HCT116 (cell line): Measurements from ENCODE around the gene AUTS2. TPM values are rescaled to one million over a fixed set of nuclear protein-coding genes. Genes with fewer than 3 reads are reported as not detected.

ENCODE experiments used
- ATAC-seq: fragments of 200-7000 bp; cut with Tn5 transposase; 2 replicates; pipeline ENCODE4 v1.9.1; 2020; ENCODE audit warnings: mild to moderate bottlenecking, moderate library complexity
- BruUV-seq: library from RNA; stranded (reverse); fragments of 400-500 nt; replicated peaks from 2 replicates; lab custom pipeline; 2021; lab: Mats Ljungman, UMichigan
- CTCF ChIA-PET: fragments of 300-600 bp; sonication (Branson Sonifier 250); formaldehyde crosslinking; loops from one replicate; lab custom pipeline; 2021; ENCODE audit warnings: antibody characterized with exemption; lab: Charles Lee
- POLR2A ChIA-PET: fragments of 300-600, 350-600 bp; sonication (Branson Sonifier 250); formaldehyde crosslinking; loops from one replicate; lab custom pipeline; 2021; ENCODE audit warnings: antibody characterized with exemption; lab: Charles Lee
- RAD21 ChIA-PET, 2 experiments: fragments of 300-600 bp; sonication (Branson Sonifier 250); formaldehyde crosslinking; loops; one replicate each; lab custom pipeline; 2023; ENCODE audit warnings: low total read pairs in 2 of 2; ENCODE audit not compliant: uncharacterized antibody in 2 of 2, unreplicated experiment in 2 of 2, low non-redundant PET in 1 of 2; lab: Charles Lee
- DNase-seq: peaks from one replicate; pipeline ENCODE4 v3.0.0-alpha.2; 2010; ENCODE audit warnings: low read depth, low spot score
- H2AFZ ChIP-seq: fragments of 200-600 bp; shearing (Covaris generic), sonication (generic); 2 replicates; pipeline ENCODE4 v1.6.1; 2017; ENCODE audit warnings: low read depth, mixed run types, mixed read lengths, antibody characterized with exemption, low read length; ENCODE audit not compliant: poor library complexity, severe bottlenecking
- H3K27ac ChIP-seq: 2 replicates; pipeline ENCODE4 v1.5.1; 2012; ENCODE audit warnings: low read depth, low read length
- H3K27me3 ChIP-seq: fragments of 200-600 bp; sonication (generic); 2 replicates; pipeline ENCODE4 v1.6.1; 2016; ENCODE audit warnings: mixed run types, low read length, mixed read lengths; ENCODE audit not compliant: insufficient read depth
- H3K36me3 ChIP-seq, 2 experiments: fragments of 200-500 bp in 1 of 2; fragments of 200-600 bp in 1 of 2; sonication (Bioruptor generic) in 1 of 2; sonication (generic) in 1 of 2; 2 replicates each; pipeline versions ENCODE4 v1.5.1 to v1.6.1; 2014 to 2016; ENCODE audit warnings: low read length in 2 of 2, inconsistent platforms in 1 of 2, mixed read lengths in 1 of 2, mixed run types in 1 of 2; ENCODE audit not compliant: insufficient read depth in 2 of 2, control insufficient read depth in 1 of 2
- H3K4me1 ChIP-seq, 2 experiments: fragments of 200-600 bp in 1 of 2; sonication (generic) in 1 of 2; 2 replicates each; pipeline versions ENCODE4 v1.5.1 to v1.6.1; 2012 to 2017; ENCODE audit warnings: low read length in 2 of 2, inconsistent platforms in 1 of 2, mild to moderate bottlenecking in 1 of 2, mixed read lengths in 1 of 2, mixed run types in 1 of 2, moderate library complexity in 1 of 2; ENCODE audit not compliant: insufficient read depth in 2 of 2, control insufficient read depth in 1 of 2
- H3K4me2 ChIP-seq: fragments of 200-600 bp; sonication (generic); 2 replicates; pipeline ENCODE4 v1.6.1; 2017; ENCODE audit warnings: mixed run types, low read length, mixed read lengths
- H3K4me3 ChIP-seq, 2 experiments: fragments of 200-600 bp in 1 of 2; sonication (generic) in 1 of 2; replicated peaks in 1 of 2; 2 replicates each; pipeline ENCODE4 v1.5.1; 2011 to 2016; ENCODE audit warnings: low read length in 2 of 2, control low read depth in 1 of 2, low read depth in 1 of 2, mild to moderate bottlenecking in 1 of 2, mixed read lengths in 1 of 2, mixed run types in 1 of 2
- H3K79me2 ChIP-seq: fragments of 200-600 bp; sonication (generic); 2 replicates; pipeline ENCODE4 v1.6.1; 2017; ENCODE audit warnings: mild to moderate bottlenecking, mixed run types, low read length, moderate library complexity, mixed read lengths; ENCODE audit not compliant: insufficient read depth
- H3K9ac ChIP-seq: fragments of 200-600 bp; sonication (generic); 2 replicates; pipeline ENCODE4 v1.6.1; 2016; ENCODE audit warnings: low read length, mixed read lengths
- H3K9me2 ChIP-seq: fragments of 200-600 bp; sonication (generic), shearing (Covaris generic); 2 replicates; pipeline ENCODE4 v1.6.1; 2017; ENCODE audit warnings: mixed run types, mild to moderate bottlenecking, moderate library complexity; ENCODE audit not compliant: insufficient read depth
- H3K9me3 ChIP-seq, 2 experiments: fragments of 200-500 bp in 1 of 2; fragments of 200-600 bp in 1 of 2; sonication (Bioruptor generic) in 1 of 2; sonication (generic) in 1 of 2; 2 replicates each; pipeline ENCODE4 v1.6.1; 2014 to 2017; ENCODE audit warnings: low read length in 2 of 2, mixed read lengths in 2 of 2, inconsistent platforms in 1 of 2, low read depth in 1 of 2, mild to moderate bottlenecking in 1 of 2, mixed run types in 1 of 2, moderate library complexity in 1 of 2; ENCODE audit not compliant: control insufficient read depth in 1 of 2, insufficient read depth in 1 of 2
- H4K20me1 ChIP-seq: fragments of 200-600 bp; sonication (generic), shearing (Covaris generic); 2 replicates; pipeline ENCODE4 v1.6.1; 2017; ENCODE audit warnings: mixed run types, mild to moderate bottlenecking, moderate library complexity; ENCODE audit not compliant: insufficient read depth
- CBX3 ChIP-seq: IDR thresholded peaks from 2 replicates; pipeline ENCODE4 v1.6.1; 2012; ENCODE audit warnings: low read depth
- CEBPB ChIP-seq: IDR thresholded peaks from 2 replicates; pipeline ENCODE4 v1.6.1; 2012; ENCODE audit warnings: low read depth
- EGR1 ChIP-seq: IDR thresholded peaks from 2 replicates; pipeline ENCODE4 v1.6.1; 2012; ENCODE audit warnings: low read depth
- EZH2phosphoT487 ChIP-seq: fragments of 200-600 bp; IDR thresholded peaks from 2 replicates; pipeline ENCODE4 v1.6.1; 2018; ENCODE audit warnings: antibody characterized with exemption, borderline replicate concordance
- FOSL1 ChIP-seq: IDR thresholded peaks from 2 replicates; pipeline ENCODE4 v1.6.1; 2012; ENCODE audit warnings: low read depth
- JUND ChIP-seq: IDR thresholded peaks from 2 replicates; pipeline ENCODE4 v1.6.1; 2012
- POLR2AphosphoS5 ChIP-seq: IDR thresholded peaks from 2 replicates; pipeline ENCODE4 v1.6.1; 2011; ENCODE audit warnings: mild to moderate bottlenecking, low read depth, low read length, moderate library complexity
- RAD21 ChIP-seq: IDR thresholded peaks from 2 replicates; pipeline ENCODE4 v1.6.1; 2012; ENCODE audit warnings: low read depth, mild to moderate bottlenecking
- SIN3A ChIP-seq: IDR thresholded peaks from 2 replicates; pipeline ENCODE4 v1.6.1; 2012; ENCODE audit warnings: low read depth
- SP1 ChIP-seq: IDR thresholded peaks from 2 replicates; pipeline ENCODE4 v1.6.1; 2012; ENCODE audit warnings: low read depth
- SRF ChIP-seq: IDR thresholded peaks from 2 replicates; pipeline ENCODE4 v1.6.1; 2012; ENCODE audit warnings: low read depth
- ZFX ChIP-seq: fragments of 450-650 bp; IDR thresholded peaks from 2 replicates; pipeline ENCODE4 v1.6.1; 2017
- ZNF274 ChIP-seq: fragments of 200-500 bp; sonication (Bioruptor generic); IDR thresholded peaks from 2 replicates; pipeline ENCODE4 v1.6.1; 2014; ENCODE audit warnings: mild to moderate bottlenecking, low read depth, low read length, inconsistent platforms
- intact Hi-C: fragments of 100-400 bp; cut with micrococcal nuclease; formaldehyde crosslinking; loops from 2 replicates; pipeline ENCODE4 v1.10.0; 2022
- total RNA-seq: library from RNA; stranded (reverse); gene quantifications from one replicate; pipeline ENCODE4 v1.2.1, GENCODE V29; 2021; ENCODE audit not compliant: unreplicated experiment
- TF ChIP-seq, protein P1 (sequence below): IDR thresholded peaks from 2 replicates; pipeline ENCODE4 v1.6.1; 2012; ENCODE audit warnings: low read depth
- TF ChIP-seq, protein P2 (sequence below): IDR thresholded peaks from 2 replicates; pipeline ENCODE4 v1.6.1; 2012
- TF ChIP-seq, protein P3 (sequence below): IDR thresholded peaks from 2 replicates; pipeline ENCODE4 v1.6.1; 2012
- TF ChIP-seq, protein P4 (sequence below), 3 experiments: fragments of 200-600 bp in 1 of 3; sonication (generic) in 1 of 3; IDR thresholded peaks in 2 of 3; conservative IDR thresholded peaks in 1 of 3; 2 replicates each; pipeline ENCODE4 v1.5.1; 2012 to 2017; ENCODE audit warnings: low read depth in 2 of 3, low read length in 2 of 3, antibody characterized with exemption in 1 of 3, borderline replicate concordance in 1 of 3, control low read depth in 1 of 3, mild to moderate bottlenecking in 1 of 3, mixed read lengths in 1 of 3, mixed run types in 1 of 3, moderate library complexity in 1 of 3; ENCODE audit not compliant: insufficient read depth in 1 of 3
- TF ChIP-seq, protein P5 (sequence below): IDR thresholded peaks from 2 replicates; pipeline ENCODE4 v1.6.1; 2011; ENCODE audit warnings: mild to moderate bottlenecking, low read length, moderate library complexity; ENCODE audit not compliant: insufficient replicate concordance; ENCODE audit errors: extremely low read depth

The AUTS2 gene
- total RNA-seq, 1 experiment from 2014 or later: 0.93 TPM

DNA sequence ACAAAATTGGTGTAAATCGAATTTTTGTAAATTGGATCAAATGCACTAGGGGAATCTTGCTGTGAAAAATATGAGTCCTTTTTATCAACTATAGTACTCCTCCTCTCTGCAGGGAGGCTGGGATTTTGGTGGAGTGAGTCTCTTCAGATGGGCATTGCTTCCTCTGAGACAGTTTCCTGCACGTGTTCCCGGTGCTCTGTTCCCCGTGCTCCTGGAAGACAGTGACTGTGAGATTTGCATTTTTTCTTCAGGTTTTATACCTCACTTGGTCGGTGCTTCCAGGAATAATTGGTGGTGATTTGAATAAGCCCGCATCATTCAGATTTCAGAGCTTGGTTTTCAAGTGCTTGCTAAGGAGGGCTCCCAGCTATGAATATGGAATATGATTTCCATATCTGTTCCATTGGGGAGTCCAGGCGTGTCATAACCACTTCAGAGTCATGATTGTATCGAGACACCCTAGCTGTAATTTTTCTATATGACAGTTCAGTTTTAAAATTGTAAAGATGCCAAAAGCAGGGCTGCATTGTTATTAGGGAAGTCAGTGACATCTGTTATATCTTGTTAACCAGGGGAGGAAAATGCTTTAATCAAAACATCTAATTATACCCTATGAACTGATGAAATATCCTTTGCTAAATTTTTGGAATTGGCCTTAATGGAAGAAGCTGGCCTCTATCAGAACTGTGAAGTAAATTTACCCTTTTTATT, 12.3 kb downstream of the AUTS2 start:
- CTCF ChIA-PET: no interaction called here
- RAD21 ChIA-PET: no interaction called here
- POLR2A ChIA-PET: no interaction called here
- DNase-seq (no peak), ATAC-seq (no peak)
- H3K36me3 ChIP-seq: no peaks in the 10 kb centered on the region
- no peaks in the 10 kb centered on the region for H3K4me1 ChIP-seq
- H3K27ac ChIP-seq: no peak overlapping the region
- H3K9me2 ChIP-seq: no peaks in the 10 kb centered on the region
- no peak overlapping the region for H3K9ac ChIP-seq
- no peak overlapping the region for H3K4me2 ChIP-seq
- no TSS peak for BruUV-seq
- no peak overlapping the region for H2AFZ ChIP-seq
- no peaks in the 10 kb centered on the region for H4K20me1 ChIP-seq
- no peaks in the 10 kb centered on the region for H3K79me2 ChIP-seq
- H3K27me3 ChIP-seq: no peaks in the 10 kb centered on the region
- TF ChIP-seq SRF: no peak
- no peak for TF ChIP-seq CBX3
- TF ChIP-seq POLR2AphosphoS5: no peak
- TF ChIP-seq, protein P1, sequence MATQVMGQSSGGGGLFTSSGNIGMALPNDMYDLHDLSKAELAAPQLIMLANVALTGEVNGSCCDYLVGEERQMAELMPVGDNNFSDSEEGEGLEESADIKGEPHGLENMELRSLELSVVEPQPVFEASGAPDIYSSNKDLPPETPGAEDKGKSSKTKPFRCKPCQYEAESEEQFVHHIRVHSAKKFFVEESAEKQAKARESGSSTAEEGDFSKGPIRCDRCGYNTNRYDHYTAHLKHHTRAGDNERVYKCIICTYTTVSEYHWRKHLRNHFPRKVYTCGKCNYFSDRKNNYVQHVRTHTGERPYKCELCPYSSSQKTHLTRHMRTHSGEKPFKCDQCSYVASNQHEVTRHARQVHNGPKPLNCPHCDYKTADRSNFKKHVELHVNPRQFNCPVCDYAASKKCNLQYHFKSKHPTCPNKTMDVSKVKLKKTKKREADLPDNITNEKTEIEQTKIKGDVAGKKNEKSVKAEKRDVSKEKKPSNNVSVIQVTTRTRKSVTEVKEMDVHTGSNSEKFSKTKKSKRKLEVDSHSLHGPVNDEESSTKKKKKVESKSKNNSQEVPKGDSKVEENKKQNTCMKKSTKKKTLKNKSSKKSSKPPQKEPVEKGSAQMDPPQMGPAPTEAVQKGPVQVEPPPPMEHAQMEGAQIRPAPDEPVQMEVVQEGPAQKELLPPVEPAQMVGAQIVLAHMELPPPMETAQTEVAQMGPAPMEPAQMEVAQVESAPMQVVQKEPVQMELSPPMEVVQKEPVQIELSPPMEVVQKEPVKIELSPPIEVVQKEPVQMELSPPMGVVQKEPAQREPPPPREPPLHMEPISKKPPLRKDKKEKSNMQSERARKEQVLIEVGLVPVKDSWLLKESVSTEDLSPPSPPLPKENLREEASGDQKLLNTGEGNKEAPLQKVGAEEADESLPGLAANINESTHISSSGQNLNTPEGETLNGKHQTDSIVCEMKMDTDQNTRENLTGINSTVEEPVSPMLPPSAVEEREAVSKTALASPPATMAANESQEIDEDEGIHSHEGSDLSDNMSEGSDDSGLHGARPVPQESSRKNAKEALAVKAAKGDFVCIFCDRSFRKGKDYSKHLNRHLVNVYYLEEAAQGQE: no peak
- no peak for TF ChIP-seq JUND
- TF ChIP-seq, protein P2, sequence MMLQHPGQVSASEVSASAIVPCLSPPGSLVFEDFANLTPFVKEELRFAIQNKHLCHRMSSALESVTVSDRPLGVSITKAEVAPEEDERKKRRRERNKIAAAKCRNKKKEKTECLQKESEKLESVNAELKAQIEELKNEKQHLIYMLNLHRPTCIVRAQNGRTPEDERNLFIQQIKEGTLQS: no peak
- no peak for TF ChIP-seq SIN3A
- TF ChIP-seq, protein P3, sequence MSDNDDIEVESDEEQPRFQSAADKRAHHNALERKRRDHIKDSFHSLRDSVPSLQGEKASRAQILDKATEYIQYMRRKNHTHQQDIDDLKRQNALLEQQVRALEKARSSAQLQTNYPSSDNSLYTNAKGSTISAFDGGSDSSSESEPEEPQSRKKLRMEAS: no peak
- TF ChIP-seq ZFX: no peak
- TF ChIP-seq, protein P4, sequence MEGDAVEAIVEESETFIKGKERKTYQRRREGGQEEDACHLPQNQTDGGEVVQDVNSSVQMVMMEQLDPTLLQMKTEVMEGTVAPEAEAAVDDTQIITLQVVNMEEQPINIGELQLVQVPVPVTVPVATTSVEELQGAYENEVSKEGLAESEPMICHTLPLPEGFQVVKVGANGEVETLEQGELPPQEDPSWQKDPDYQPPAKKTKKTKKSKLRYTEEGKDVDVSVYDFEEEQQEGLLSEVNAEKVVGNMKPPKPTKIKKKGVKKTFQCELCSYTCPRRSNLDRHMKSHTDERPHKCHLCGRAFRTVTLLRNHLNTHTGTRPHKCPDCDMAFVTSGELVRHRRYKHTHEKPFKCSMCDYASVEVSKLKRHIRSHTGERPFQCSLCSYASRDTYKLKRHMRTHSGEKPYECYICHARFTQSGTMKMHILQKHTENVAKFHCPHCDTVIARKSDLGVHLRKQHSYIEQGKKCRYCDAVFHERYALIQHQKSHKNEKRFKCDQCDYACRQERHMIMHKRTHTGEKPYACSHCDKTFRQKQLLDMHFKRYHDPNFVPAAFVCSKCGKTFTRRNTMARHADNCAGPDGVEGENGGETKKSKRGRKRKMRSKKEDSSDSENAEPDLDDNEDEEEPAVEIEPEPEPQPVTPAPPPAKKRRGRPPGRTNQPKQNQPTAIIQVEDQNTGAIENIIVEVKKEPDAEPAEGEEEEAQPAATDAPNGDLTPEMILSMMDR (IDR thresholded peaks at IDR 0.05 in 2 of 3, conservative IDR thresholded peaks at IDR 0.05 in 1 of 3; ENCODE audit: borderline replicate concordance in 1 of 3, insufficient read depth in 1 of 3, low read depth in 2 of 3, low read length in 2 of 3): no peak
- no peak for TF ChIP-seq SP1
- TF ChIP-seq ZNF274: no peak
- no peak for TF ChIP-seq EGR1
- no peak for TF ChIP-seq CEBPB
- TF ChIP-seq, protein P5, sequence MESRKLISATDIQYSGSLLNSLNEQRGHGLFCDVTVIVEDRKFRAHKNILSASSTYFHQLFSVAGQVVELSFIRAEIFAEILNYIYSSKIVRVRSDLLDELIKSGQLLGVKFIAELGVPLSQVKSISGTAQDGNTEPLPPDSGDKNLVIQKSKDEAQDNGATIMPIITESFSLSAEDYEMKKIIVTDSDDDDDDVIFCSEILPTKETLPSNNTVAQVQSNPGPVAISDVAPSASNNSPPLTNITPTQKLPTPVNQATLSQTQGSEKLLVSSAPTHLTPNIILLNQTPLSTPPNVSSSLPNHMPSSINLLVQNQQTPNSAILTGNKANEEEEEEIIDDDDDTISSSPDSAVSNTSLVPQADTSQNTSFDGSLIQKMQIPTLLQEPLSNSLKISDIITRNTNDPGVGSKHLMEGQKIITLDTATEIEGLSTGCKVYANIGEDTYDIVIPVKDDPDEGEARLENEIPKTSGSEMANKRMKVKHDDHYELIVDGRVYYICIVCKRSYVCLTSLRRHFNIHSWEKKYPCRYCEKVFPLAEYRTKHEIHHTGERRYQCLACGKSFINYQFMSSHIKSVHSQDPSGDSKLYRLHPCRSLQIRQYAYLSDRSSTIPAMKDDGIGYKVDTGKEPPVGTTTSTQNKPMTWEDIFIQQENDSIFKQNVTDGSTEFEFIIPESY: no peak
- TF ChIP-seq EZH2phosphoT487: no peak
- no peak for TF ChIP-seq RAD21
- TF ChIP-seq FOSL1: no peak
- H3K4me3 ChIP-seq: no peak overlapping the region
- intact Hi-C loops: no loop called here
- peaks cover 5 to 6% of the 10 kb centered on the region in 2 experiments; a peak in 2 of 4 replicates for H3K9me3 ChIP-seq
